Stimulated activated CD8-positive, alpha-beta memory T cell treated with anti-CD3 and anti-CD28 coated beads, Interleukin-12 subunit alpha, Interleukin-12 subunit beta, amount 100 ng/mL, for 24 hours (primary cell): ENCODE data around the gene CTDP1.

Experiments
- DNase-seq: peaks from one replicate; pipeline ENCODE4 v3.0.0-alpha.2; 2020; ENCODE audit errors: extremely low read depth

The CTDP1 gene

DNA sequence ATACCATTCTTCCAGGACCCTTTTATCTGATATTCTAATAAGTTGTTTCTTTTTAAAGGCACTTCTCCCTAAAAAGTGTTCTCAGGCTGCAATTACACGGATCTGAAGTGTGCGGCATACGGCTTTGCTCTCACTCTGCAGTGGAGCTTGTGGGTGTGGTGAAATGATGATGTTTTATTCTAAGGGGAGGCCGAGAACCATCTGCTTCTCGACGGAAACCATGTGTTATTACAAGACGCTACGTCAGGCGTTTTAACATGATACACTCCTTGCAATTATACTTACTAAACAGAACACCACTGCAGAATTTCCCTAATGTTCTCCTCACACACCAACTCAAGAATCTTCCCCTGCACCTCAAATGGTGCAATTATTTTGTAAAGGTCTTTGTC is 34.9 kb upstream of the CTDP1 start:
- DNase-seq = no peak

DNA sequence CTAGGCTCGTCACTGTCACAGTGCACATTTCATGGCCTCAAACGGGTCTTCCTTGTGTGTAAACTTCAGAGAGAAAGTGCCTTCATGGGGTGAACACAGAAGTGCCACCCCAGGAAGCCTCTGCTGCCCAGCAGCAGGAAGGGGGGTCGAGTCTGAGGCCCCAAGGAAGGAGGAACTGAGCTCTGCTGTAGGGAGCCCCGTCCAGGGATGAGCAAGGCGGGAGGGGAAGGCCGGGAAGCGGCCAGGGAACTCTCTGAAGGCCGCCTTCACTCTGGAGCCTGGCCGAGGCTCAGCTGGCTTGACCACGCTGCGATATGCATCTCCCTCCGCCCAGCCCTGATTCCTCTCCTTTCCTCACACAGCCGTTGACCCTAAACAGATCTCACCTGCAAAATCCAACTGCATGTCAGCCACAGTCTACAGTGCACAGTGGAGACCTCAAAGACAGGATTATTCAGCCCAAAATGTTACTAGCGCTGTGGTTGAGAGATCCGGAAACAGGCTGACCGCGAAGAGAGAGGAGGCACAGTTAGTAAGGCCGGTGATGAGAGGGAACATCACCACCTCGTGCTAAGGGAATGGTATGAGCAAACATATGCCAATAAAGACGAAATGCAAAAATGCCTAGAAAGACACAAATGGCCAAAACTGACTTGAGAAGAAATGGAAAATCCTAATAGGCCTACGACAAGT is 34.2 kb upstream of the CTDP1 start:
- no peak for DNase-seq

DNA sequence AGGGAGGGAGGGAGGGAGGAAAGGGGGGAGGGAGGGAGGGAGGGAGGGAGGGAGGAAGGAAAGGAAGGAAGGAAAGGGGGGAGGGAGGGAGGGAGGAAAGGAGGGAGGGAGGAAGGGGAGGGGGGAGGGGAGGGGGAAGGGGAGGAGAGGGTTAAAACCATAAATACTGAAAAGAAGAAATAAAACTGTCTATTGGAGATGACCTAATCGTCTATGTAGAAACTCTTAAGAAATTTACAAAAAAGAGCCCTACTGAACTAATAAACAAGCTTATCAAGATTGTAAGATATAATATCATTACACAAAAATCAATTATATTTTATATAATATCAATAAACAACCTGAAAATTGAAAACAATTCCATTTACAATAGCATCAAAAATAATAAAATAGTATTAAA is 32.3 kb upstream of the CTDP1 start:
- DNase-seq = no peak

- DNase-seq = no peak
Measured at GRCh38 chr18:79650959-79651358, 28.6 kb upstream of the CTDP1 start.

DNA sequence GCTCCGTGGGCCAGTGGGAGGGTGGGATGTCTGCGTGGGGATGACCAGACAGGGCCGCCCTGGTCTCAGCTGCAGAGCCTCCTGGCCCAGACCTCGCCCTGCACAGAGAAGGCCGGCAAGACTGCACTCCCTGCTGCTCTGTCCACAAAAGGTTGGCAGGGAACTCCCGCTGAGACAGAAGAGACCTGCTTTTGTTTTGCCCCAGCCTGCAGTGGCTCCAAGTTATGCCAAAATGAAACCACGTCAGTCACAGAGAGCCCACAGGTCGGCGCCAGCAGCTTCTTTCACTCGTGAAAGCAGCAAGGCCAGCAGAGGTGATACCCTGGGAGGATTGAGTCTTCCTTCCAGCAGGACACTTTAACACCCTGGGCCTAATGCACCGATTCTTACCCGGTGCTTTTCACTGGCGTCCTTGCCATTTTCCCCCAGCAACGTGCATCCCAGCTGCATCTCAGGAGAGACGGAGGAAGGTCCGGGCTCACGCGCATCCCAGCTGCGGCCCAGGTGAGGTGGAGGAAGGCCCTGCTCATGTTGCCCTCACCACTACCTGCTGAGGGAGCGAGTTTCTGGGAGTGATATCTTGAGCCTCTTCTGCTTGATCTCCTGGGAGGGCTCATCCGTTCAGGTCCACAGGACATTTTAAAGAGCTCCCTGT is 22.1 kb upstream of the CTDP1 start:
- DNase-seq = no peak

DNA sequence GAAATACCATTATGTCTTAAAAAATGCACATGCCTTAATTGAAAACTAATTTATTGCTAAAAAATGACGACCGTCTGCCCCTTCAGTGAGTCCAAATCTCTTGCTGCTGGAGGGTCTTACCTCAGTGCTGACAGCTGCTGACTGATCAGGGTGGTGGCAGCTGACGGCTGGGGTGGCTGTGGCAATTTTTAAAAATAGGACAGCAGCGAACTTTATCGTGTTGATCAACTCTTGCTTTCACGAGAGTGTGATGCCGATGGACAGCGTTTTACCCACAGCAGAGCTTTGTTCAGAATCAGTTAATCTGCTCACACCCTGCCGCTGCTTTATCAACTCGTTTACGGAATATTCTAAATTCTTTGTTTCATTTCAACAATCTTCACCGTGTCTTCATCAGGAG is 21.2 kb upstream of the CTDP1 start:
- DNase-seq = no peak

DNA sequence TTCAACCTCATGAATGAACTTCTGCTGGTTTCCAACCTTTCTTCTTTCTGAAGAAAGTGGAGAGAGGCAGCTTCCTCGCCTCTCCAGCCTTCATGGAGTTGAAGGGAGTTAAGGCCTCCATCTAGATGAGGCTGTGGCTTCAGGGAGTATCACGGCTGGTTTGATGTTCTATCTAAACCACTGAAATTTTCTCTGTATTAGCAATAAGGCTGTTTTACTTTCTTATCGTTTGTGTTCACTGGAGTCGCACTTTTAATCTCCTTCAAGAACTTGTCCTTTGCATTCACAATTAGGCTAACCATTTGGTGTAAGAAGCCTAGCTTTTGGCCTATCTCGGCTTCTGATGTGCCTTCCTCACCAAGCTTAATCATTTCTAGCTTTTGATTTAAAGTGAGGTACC is 19.9 kb upstream of the CTDP1 start:
- no peak for DNase-seq

DNA sequence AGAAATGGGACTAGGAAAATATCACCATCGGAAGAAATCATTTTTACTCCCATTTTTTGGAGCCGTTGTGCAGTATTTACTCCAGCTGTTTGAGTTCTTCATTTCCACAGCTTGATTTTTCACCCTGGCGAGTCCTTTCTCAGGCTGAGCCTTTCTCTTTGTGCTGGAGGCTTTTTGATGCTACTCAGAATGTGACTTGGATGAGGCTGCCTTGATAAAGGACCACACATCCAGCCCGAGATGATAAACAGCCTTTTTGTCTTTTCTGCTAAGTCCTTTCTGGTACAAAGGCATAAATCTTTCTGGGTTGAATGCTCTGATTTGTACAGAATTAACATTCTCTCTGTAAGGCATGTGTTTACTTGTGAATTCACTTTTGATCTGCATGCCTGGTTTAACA is 17.6 kb upstream of the CTDP1 start:
- no peak for DNase-seq

DNA sequence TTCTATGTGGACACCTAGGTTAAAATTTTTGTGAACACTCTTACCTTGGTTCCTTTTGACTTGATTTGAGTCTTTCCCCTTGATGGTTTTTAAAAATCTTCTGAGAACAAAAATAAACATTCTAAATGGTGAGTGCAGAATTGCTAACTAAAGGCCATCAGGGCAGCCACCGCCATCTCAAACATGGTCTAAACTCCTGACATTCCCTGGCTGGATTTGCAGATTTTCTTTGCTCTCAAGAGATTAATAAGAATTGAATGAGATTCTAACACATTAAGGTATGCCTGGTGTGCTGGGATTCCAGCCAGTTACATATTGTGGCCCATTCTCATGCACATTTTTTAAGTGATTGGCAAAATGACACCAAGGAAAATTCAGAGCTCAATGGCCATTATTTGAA is 17.2 kb upstream of the CTDP1 start:
- DNase-seq = no peak

DNA sequence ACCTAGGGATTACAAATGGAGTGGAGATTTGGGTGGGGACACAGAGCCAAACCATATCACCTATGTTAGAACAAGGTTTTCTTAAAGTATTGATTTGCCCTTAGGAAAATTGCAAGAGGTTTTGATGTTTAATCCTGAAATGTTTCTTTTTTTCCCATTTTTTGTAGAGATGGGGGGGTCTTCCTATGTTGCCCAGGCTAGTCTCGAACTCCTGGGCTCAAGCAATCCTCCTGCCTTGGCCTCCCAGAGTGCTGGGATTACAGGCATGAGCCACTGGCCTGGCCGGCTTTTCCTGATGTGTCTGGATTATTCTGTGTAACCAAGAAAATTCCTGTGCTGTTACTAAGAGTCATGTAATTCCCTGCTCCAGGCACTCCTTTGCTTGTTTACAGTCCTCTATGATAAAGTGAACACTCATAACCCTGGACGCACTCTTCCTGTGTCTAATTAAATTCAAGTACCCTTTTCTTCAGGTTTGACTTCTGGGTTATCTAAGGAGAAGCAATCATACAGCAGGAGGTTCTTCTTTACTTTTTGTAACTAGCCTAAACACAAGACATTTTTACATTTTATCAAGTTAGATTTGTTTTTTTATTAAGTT is 15.0 kb upstream of the CTDP1 start:
- DNase-seq = no peak

GRCh38 chr18:79668203-79668602 is 11.4 kb upstream of the CTDP1 start:
- DNase-seq = no peak

DNA sequence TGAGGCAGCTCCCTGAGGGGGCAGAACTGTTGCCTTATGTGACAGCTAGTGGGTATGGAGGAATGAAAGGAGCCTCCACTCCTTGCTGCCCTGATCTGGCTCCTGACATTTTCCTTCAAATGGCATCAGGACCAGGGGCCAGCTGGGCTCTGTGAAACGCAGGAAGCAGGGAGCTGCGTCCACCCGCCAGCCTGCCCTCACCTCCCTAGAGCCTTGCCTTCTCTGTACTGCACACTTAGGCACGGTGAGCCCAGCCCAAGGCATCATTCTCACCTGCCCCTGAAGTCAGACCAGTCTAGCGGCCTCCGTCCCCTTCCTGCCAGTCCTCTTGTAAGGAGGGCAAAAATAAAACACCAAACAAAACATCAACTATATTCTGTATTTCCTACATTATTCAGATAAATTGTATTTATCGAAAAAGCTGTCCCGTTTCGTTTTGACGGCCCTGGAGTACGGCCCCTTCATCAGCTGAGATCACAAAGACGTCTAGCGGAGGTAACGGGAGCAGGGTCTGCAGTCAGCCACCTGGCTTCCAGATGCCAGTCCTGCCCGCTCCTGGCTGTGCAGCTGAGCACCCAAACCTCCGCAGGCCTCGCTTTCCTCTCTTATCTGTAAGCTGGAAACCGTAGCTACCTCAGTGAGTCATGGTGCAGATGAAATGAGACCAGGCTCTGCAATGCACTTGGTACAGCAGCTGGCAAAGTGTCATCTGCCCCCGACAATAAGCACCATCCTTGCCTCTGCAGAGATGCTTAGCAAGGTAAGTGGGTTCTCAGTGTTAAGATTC is 6.9 kb upstream of the CTDP1 start:
- no peak for DNase-seq

DNA sequence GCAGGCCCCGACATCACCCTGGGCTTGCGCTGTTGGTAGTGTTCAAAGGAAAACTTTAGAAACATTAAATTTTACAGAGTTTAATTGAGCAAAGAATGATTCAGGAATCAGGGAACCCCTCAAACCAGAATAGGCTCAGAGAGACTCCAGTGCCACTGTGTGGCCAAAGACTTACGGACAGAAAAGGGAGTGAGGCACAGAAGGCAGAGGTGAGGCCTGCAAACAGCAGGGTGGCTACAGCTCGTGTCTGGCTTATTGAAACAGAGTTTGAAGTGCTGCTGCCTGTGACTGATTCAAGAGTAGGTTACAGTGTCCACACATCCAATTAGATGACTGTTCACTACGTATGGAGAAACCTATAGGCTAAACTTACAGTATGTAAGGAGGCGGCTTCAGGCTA is 2.4 kb upstream of the CTDP1 start:
- no peak for DNase-seq

DNA sequence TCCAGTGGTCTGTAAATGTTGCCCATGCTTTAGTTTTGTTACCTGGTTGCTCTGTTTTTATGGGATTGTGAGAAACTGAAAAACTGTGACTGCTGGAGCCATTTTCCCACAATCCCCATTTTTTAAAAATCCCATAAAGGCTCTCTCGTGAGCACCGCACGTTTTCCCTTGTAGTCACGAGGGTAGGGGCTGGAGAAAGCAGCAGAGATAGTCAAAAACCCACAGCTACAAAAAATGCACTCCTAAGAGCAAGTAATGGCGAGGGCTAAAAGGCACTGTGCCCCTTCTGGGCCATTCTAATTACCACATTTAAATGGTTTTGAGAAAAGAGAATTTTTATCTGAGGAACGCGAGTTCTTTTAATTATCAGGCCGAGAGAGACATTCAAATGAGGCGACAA is 1.8 kb upstream of the CTDP1 start:
- no peak for DNase-seq

GRCh38 chr18:79678665-79679551 is 695 bp upstream of the CTDP1 start:
- peak; percentile 93 for DNase-seq

DNA sequence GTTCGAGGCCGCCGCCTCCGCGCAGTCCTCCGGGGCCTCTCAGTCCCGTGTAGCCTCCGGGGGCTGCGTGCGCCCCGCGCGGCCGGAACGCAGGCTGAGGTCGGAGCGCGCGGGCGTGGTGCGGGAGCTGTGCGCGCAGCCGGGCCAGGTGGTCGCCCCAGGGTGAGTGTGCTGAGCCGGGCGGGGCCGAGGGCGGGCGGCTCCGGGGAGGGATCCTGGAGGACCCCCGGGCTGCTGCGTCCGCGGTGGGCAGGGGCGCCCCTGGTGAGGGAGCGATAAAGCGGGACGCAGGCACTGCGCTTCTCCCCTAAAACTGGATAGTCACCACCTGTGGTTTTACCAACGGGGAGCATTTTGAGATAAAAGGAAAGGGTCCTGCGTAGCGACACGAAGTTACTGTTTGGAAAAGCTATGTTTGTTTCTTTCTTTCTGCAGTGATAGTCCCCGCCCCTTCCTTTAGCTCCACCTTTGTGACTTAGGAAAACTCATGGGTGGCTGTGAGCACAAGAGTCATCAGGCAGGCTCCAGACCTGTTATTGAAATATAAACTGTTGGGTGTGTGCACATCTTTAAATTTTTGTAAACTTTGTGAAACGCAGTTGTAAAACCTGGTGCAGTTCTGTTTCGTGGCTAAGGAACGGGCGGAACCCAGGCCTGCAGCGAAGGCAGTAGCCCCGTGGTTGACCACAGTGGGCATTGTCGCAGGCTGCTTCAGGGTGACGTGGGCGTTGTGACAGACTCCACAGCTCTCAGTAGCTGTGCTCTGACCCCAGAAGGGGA is 687 bp downstream of the CTDP1 start:
- DNase-seq = no peak

DNA sequence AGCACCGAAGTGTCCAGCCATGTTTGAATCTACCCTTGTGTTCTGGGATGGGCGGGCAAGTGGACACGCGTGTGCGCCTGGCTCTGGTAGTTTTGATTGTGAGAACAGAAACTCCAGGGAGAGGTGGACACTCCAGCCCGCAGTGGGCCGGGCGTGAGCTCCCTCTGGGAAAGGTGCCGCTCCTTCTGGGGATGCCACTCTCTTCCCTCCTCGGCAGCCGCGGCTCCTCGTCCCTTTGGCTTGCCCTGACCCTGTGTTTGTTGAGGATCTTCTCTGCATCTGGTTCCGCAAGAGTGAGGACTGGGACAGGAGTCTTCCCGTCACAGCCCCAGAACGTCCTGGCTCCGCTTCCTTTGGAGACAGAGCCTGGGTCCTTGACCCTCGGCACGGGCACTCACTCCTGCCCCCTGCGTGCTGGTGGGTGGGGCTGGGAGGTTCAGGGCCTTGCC is 1.3 kb downstream of the CTDP1 start:
- DNase-seq = no peak

DNA sequence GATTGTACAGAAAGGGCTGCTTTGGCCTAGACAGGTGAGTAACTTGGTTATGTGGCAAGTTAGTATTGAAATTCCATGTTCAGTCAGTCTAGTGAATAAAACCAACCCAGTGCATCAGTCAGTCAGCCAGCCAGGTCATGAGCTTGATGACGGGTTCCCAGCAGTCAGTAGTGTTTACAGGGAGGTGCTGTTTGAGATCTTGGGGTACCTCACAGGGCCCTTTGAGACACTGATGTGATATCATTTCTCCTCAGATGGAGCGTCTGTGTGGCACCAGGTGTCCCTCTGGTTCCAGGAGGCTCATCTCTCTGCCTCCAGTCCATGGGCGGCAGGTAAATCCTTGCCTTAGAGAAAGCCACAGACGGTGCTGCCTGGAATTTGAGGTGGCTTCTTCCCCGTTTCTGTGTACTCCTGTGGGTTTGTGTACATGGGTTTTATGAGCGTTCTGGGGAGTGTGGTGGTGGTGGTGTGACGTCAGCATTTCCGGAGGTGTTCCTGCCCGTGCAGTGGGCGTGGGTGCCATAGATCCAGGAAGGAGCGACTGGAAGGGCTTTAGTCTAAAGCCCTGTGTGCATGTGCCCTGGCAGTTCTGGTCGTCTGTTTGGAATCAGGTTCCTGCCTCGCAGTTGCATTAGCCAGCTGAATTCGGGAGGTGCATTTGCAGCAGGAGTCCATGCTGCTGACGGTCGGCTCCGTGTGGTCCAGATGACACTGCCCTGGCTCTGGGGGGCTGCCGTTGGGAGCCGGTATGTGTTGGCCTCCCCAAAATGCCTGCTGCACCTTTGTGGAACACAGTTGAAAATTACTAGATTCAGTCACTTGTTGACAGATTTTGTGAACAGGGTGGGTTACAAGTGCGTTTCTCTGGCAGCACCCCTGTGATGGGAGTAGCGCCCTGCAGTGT is 2.1 kb downstream of the CTDP1 start:
- DNase-seq = no peak

DNA sequence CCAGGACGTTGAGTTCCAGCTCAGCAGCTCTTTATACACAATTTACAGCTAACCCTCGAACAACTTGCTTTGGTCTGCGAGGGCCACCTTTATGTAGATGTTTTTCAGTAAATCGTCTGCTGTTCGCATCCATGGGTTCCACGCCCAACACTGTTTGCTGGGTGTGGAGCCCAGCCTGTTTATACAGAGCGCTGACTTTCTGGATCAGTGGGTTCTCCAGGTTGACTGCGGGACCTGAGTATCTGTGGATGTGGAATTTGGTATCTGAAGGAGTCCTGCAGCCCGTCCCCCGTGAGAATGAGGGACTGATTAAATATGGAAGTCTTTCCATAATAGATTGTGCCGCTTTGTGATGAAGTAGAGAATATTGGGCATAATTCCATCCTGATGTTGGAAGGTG is 2.9 kb downstream of the CTDP1 start:
- no peak for DNase-seq
